ENCODE measurements around the gene CCN5.

GRCh38 chr20:44727039-44727438 is 11.9 kb downstream of the CCN5 start:
- TF ChIP-seq CTCF (conservative IDR thresholded peaks at IDR 0.05 in 1 of 2, IDR thresholded peaks at IDR 0.05 in 1 of 2; ENCODE audit: extremely low read depth in 1 of 2, insufficient read depth in 1 of 2, low read depth in 1 of 2, low read length in 2 of 2) (no peak), EZH2 (IDR thresholded peaks at IDR 0.05; ENCODE audit: borderline replicate concordance, low read length) (no peak)
